Neural cell (in vitro differentiated cells): ENCODE results near the gene ARHGEF10L. TPM values are rescaled to one million over a fixed set of nuclear protein-coding genes. Genes with fewer than 3 reads are reported as not detected.

Experiments
- H2AFZ ChIP-seq: fragments of 200-600, 300-800 bp; sonication (generic), shearing (Covaris generic); 2 replicates; pipeline ENCODE4 v1.6.0; 2014; ENCODE audit warnings: low read depth, mild to moderate bottlenecking, antibody characterized with exemption, low read length, moderate library complexity
- H3F3A ChIP-seq: fragments of 200-600 bp; shearing (Covaris generic); 2 replicates; pipeline ENCODE4 v1.6.1; 2016; ENCODE audit warnings: mild to moderate bottlenecking, moderate library complexity, mixed read lengths, antibody characterized with exemption, low read length; ENCODE audit not compliant: insufficient read depth, poor library complexity, severe bottlenecking
- H3K27ac ChIP-seq: fragments of 200-600, 300-800 bp; sonication (generic), shearing (Covaris generic); 2 replicates; pipeline ENCODE4 v1.5.1; 2014; ENCODE audit warnings: mild to moderate bottlenecking, low read length, moderate library complexity
- H3K27me3 ChIP-seq: fragments of 300-800, 200-600 bp; sonication (generic), shearing (Covaris generic); 2 replicates; pipeline ENCODE4 v1.6.0; 2014; ENCODE audit warnings: mild to moderate bottlenecking, low read depth, low read length, moderate library complexity; ENCODE audit not compliant: insufficient read depth
- H3K36me3 ChIP-seq: fragments of 300-800, 200-600 bp; sonication (generic), shearing (Covaris generic); 2 replicates; pipeline ENCODE4 v1.5.1; 2014; ENCODE audit warnings: mild to moderate bottlenecking, antibody characterized with exemption, low read length, moderate library complexity; ENCODE audit not compliant: insufficient read depth
- H3K4me2 ChIP-seq: fragments of 300-800, 200-600 bp; sonication (generic), shearing (Covaris generic); 2 replicates; pipeline ENCODE4 v1.6.0; 2014; ENCODE audit warnings: mild to moderate bottlenecking, low read length
- H3K4me3 ChIP-seq: fragments of 300-800, 200-600 bp; sonication (generic), shearing (Covaris generic); 2 replicates; pipeline ENCODE4 v1.5.1; 2014; ENCODE audit warnings: mild to moderate bottlenecking, low read length, moderate library complexity
- H3K79me2 ChIP-seq: fragments of 200-600 bp; shearing (Covaris generic); replicated peaks from 2 replicates; pipeline ENCODE4 v1.6.0; 2014; ENCODE audit warnings: mild to moderate bottlenecking, low read length, moderate library complexity; ENCODE audit not compliant: insufficient read depth
- H3K9ac ChIP-seq: fragments of 300-800, 200-600 bp; sonication (generic), shearing (Covaris generic); 2 replicates; pipeline ENCODE4 v1.6.1; 2016; ENCODE audit warnings: mild to moderate bottlenecking, low read length, mixed read lengths
- H3K9me2 ChIP-seq: fragments of 200-600 bp; shearing (Covaris generic); 2 replicates; pipeline ENCODE4 v1.6.1; 2016; ENCODE audit warnings: mild to moderate bottlenecking, low read length, mixed read lengths; ENCODE audit not compliant: insufficient read depth
- H3K9me3 ChIP-seq: fragments of 200-600, 300-800 bp; sonication (generic), shearing (Covaris generic); 2 replicates; pipeline ENCODE4 v1.6.1; 2016; ENCODE audit warnings: mild to moderate bottlenecking, mixed run types, low read length, moderate library complexity, mixed read lengths
- H4K20me1 ChIP-seq: fragments of 200-600 bp; shearing (Covaris generic); 2 replicates; pipeline ENCODE4 v1.6.1; 2016; ENCODE audit warnings: mild to moderate bottlenecking, mixed run types; ENCODE audit not compliant: insufficient read depth
- CTCF ChIP-seq: fragments of 450-650 bp; IDR thresholded peaks from 2 replicates; pipeline ENCODE4 v1.5.1; 2014; ENCODE audit warnings: antibody characterized with exemption, mild to moderate bottlenecking, moderate library complexity; ENCODE audit not compliant: poor library complexity, severe bottlenecking
- EP300 ChIP-seq: fragments of 450-650 bp; conservative IDR thresholded peaks from 2 replicates; pipeline ENCODE4 v1.6.1; 2014; ENCODE audit warnings: antibody characterized with exemption, mild to moderate bottlenecking, moderate library complexity; ENCODE audit not compliant: poor library complexity, severe bottlenecking
- EZH2 ChIP-seq: fragments of 200-600, 300-800 bp; shearing (Covaris generic), sonication (generic); IDR thresholded peaks from 2 replicates; pipeline ENCODE4 v1.6.1; 2014; ENCODE audit warnings: antibody characterized with exemption, low read length, borderline replicate concordance, mild to moderate bottlenecking; ENCODE audit not compliant: insufficient read depth, poor library complexity, severe bottlenecking
- MXI1 ChIP-seq: fragments of 450-650 bp; conservative IDR thresholded peaks from 2 replicates; pipeline ENCODE4 v1.6.1; 2014; ENCODE audit warnings: antibody characterized with exemption, mild to moderate bottlenecking; ENCODE audit not compliant: poor library complexity, severe bottlenecking
- RAD21 ChIP-seq: fragments of 450-650 bp; conservative IDR thresholded peaks from 2 replicates; pipeline ENCODE4 v1.6.1; 2014; ENCODE audit warnings: antibody characterized with exemption, mild to moderate bottlenecking, moderate library complexity
- REST ChIP-seq: IDR thresholded peaks from 2 replicates; pipeline ENCODE4 v1.6.1; 2012; ENCODE audit warnings: borderline replicate concordance
- TAF1 ChIP-seq: IDR thresholded peaks from 2 replicates; pipeline ENCODE4 v1.6.1; 2012; ENCODE audit warnings: low read depth
- polyA plus RNA-seq: library from polyadenylated mRNA; depleted of rRNA; stranded (reverse); fragments of >200 nt; gene quantifications from 2 replicates; pipeline ENCODE4 v1.2.3, GENCODE V29; 2014

ARHGEF10L gene
- polyA plus RNA-seq, 1 donor from 2014 or later: 123 TPM

- peaks cover 19% of the 10 kb centered on the region for H3K79me2 ChIP-seq
- H3K9ac ChIP-seq: no peak overlapping the region
- no peak overlapping the region for H2AFZ ChIP-seq
- H3K4me2 ChIP-seq: no peak overlapping the region
- H3K9me3 ChIP-seq: no peaks in the 10 kb centered on the region
- H3K4me3 ChIP-seq: no peak overlapping the region
- H3K36me3 ChIP-seq: no peaks in the 10 kb centered on the region
- peaks cover 8% of the 10 kb centered on the region for H4K20me1 ChIP-seq
- H3K27ac ChIP-seq: no peak overlapping the region
- no peak for TF ChIP-seq CTCF
- TF ChIP-seq REST: no peak
- TF ChIP-seq TAF1: no peak
- H3F3A ChIP-seq: no peaks in the 10 kb centered on the region
- no peaks in the 10 kb centered on the region for H3K27me3 ChIP-seq
- no peaks in the 10 kb centered on the region for H3K9me2 ChIP-seq
Measured at GRCh38 chr1:17557986-17558385, 18.5 kb downstream of the ARHGEF10L start.

- Histone ChIP-seq H3K27me3 (no peaks in the 10 kb centered on the region), H3K9me3 (no peaks in the 10 kb centered on the region), H3K79me2 (peaks cover 22% of the 10 kb centered on the region), H3K27ac (no peak overlapping the region), H3F3A (no peaks in the 10 kb centered on the region), H4K20me1 (peaks cover 8% of the 10 kb centered on the region), H3K36me3 (no peaks in the 10 kb centered on the region), H3K4me2 (no peak overlapping the region), H2AFZ (no peak overlapping the region), H3K9me2 (no peaks in the 10 kb centered on the region), H3K9ac (no peak overlapping the region), H3K4me3 (no peak overlapping the region)
- TF ChIP-seq REST (no peak), EZH2 (no peak), TAF1 (no peak), RAD21 (no peak), MXI1 (no peak), EP300 (no peak)
Measured at GRCh38 chr1:17558541-17558940, 19.0 kb downstream of the ARHGEF10L start.
